ENCODE measurements around the gene SH2D3A.
A peak's percentile ranks its signal among the peaks of the same experiment; 100 is the strongest.
"Not testable (repeated sequence)": the region's sequence is repeated elsewhere in the genome, so short reads cannot be mapped to it uniquely, and the experiment has no call there.

The SH2D3A gene

GRCh38 chr19:6754653-6755463 is 12.4 kb downstream of the SH2D3A start:
- no peak for DNase-seq

- no peak for DNase-seq
Observed at GRCh38 chr19:6754136-6754535, 13.1 kb downstream of the SH2D3A start.

GRCh38 chr19:6753178-6754031 is 13.8 kb downstream of the SH2D3A start:
- DNase-seq = no peak

GRCh38 chr19:6752256-6753177 is 14.7 kb downstream of the SH2D3A start:
- no peak for DNase-seq

- no peak for DNase-seq
Observed at GRCh38 chr19:6751189-6751588, 16.0 kb downstream of the SH2D3A start.

GRCh38 chr19:6750062-6750461 is 17.2 kb downstream of the SH2D3A start:
- DNase-seq = no peak

- not testable (repeated sequence) for DNase-seq
Observed at GRCh38 chr19:6748543-6748942, 18.7 kb downstream of the SH2D3A start.

- DNase-seq = no peak
Observed at GRCh38 chr19:6745965-6746364, 21.3 kb downstream of the SH2D3A start.

- peak; percentile 16 for DNase-seq
Observed at GRCh38 chr19:6744381-6745301, 22.6 kb downstream of the SH2D3A start.

- no peak for DNase-seq
Observed at GRCh38 chr19:6743714-6744380, 23.4 kb downstream of the SH2D3A start.

- DNase-seq = no peak
Observed at GRCh38 chr19:6743066-6743465, 24.2 kb downstream of the SH2D3A start.

- no peak for DNase-seq
Observed at GRCh38 chr19:6740589-6741343, 26.5 kb downstream of the SH2D3A start.

- no peak for DNase-seq
Observed at GRCh38 chr19:6739883-6740588, 27.2 kb downstream of the SH2D3A start.

GRCh38 chr19:6739390-6739882 is 27.8 kb downstream of the SH2D3A start, which contains the start of gene TRIP10:
Gene TRIP10 (plus strand): TSS chr19:6739680. CDS start chr19:6739762, 82 bp downstream.
- DNase-seq = peak; percentile 71

GRCh38 chr19:6738787-6739389 is 28.3 kb downstream of the SH2D3A start:
- DNase-seq = peak; percentile 92

GRCh38 chr19:6737873-6738786 is 29.1 kb downstream of the SH2D3A start:
- DNase-seq = peak; percentile 92

- DNase-seq = peak; percentile 99
Observed at GRCh38 chr19:6737284-6737872, 29.9 kb downstream of the SH2D3A start, which contains the start of gene GPR108. Gene GPR108 (minus strand): TSS chr19:6737580. CDS start chr19:6737576, 4 bp downstream.
